ENCODE data around the gene GPR39.

DNA sequence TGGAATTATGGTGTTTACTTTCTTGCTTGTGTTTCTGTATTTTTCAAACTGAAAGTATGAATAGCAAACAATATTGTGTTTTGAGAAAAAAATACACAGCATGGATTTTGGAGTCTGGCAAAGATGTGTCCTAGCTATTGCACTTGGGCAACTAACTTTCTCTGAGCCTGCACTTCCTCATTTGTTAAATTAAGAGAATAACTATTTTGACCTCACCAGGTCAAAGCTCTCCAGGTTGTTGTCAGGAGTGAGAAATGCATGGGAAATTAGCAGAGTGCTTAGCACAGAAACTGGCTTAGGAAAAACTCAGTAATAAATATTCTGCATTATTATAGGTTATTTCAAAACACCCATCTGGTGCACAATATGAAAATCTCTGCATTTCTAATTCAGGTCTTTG lies 225.2 kb downstream of the GPR39 start:
- TF ChIP-seq, protein P1, sequence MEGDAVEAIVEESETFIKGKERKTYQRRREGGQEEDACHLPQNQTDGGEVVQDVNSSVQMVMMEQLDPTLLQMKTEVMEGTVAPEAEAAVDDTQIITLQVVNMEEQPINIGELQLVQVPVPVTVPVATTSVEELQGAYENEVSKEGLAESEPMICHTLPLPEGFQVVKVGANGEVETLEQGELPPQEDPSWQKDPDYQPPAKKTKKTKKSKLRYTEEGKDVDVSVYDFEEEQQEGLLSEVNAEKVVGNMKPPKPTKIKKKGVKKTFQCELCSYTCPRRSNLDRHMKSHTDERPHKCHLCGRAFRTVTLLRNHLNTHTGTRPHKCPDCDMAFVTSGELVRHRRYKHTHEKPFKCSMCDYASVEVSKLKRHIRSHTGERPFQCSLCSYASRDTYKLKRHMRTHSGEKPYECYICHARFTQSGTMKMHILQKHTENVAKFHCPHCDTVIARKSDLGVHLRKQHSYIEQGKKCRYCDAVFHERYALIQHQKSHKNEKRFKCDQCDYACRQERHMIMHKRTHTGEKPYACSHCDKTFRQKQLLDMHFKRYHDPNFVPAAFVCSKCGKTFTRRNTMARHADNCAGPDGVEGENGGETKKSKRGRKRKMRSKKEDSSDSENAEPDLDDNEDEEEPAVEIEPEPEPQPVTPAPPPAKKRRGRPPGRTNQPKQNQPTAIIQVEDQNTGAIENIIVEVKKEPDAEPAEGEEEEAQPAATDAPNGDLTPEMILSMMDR (conservative IDR thresholded peaks at IDR 0.05): no peak
- no peak for TF ChIP-seq ZFX (IDR thresholded peaks at IDR 0.05)

Data from C4-2B (cell line).